Fibroblast of the aortic adventitia (primary cell): Measurements from ENCODE around the gene NFIA. TPM values are rescaled to one million over a fixed set of nuclear protein-coding genes. Genes with fewer than 3 reads are reported as not detected.
A peak's percentile ranks its signal among the peaks of the same experiment; 100 is the strongest.

Experiments used
- DNase-seq: peaks from one replicate; pipeline ENCODE4 v3.0.0-alpha.2; 2010; ENCODE audit warnings: low read depth
- H3K4me3 ChIP-seq: 2 replicates; pipeline ENCODE4 v1.5.1; 2011; ENCODE audit warnings: low read depth, mild to moderate bottlenecking, control low read depth, low read length, moderate library complexity
- total RNA-seq: library from RNA; depleted of rRNA; stranded (reverse); fragments of >200 nt; gene quantifications from 2 replicates; pipeline ENCODE4 v1.2.3, GENCODE V29; 2012; ENCODE audit warnings: low replicate concordance
- TF ChIP-seq, protein P1 (sequence below): IDR thresholded peaks from 2 replicates; pipeline ENCODE4 v1.5.1; 2011; ENCODE audit warnings: mild to moderate bottlenecking, low read length, control low read depth, inconsistent platforms; ENCODE audit not compliant: insufficient read depth

The NFIA gene
- total RNA-seq, 1 donor: 32.0 TPM

DNA sequence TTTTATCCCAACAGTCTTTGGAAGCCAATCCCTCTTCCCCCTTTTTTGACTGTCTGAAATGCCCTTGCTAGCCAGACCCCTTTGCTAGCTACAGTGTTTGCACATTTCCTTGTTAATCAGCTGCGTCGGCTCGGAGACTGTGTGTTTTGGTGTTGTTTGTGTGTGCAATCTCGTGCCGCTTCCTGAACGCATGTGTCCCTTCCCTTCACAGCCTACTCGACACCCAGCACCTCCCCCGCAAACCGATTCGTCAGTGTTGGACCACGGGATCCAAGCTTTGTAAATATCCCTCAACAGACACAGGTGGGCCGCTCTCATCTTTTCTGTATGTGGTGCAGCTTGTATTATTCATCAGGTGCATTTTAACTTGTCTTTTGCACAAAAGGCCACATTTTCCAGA, 343.9 kb downstream of the NFIA start:
- TF ChIP-seq, protein P1, sequence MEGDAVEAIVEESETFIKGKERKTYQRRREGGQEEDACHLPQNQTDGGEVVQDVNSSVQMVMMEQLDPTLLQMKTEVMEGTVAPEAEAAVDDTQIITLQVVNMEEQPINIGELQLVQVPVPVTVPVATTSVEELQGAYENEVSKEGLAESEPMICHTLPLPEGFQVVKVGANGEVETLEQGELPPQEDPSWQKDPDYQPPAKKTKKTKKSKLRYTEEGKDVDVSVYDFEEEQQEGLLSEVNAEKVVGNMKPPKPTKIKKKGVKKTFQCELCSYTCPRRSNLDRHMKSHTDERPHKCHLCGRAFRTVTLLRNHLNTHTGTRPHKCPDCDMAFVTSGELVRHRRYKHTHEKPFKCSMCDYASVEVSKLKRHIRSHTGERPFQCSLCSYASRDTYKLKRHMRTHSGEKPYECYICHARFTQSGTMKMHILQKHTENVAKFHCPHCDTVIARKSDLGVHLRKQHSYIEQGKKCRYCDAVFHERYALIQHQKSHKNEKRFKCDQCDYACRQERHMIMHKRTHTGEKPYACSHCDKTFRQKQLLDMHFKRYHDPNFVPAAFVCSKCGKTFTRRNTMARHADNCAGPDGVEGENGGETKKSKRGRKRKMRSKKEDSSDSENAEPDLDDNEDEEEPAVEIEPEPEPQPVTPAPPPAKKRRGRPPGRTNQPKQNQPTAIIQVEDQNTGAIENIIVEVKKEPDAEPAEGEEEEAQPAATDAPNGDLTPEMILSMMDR: no peak
- no peak overlapping the region for H3K4me3 ChIP-seq
- DNase-seq: no peak

DNA sequence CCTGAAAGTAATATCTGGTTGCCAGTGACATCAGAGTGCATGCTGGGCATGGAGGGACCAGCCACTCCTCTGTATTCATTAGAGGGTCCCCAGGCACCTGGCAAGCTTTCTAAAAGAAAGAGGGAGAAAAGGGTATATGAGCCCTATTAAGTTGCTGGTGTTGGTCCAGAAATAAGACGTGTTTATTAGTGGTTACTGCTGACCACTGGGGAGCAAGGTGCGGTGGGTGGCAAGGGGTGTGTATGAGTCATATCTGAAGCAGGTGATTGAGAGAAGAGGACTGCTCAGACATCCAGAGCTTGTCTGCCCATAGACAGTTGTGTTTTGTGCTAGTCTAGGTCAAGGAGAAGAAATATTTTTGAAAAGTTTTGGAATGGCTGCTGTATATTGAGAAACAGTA, 344.5 kb downstream of the NFIA start:
- TF ChIP-seq, protein P1: no peak
- DNase-seq: no peak
- H3K4me3 ChIP-seq: no peak overlapping the region

DNA sequence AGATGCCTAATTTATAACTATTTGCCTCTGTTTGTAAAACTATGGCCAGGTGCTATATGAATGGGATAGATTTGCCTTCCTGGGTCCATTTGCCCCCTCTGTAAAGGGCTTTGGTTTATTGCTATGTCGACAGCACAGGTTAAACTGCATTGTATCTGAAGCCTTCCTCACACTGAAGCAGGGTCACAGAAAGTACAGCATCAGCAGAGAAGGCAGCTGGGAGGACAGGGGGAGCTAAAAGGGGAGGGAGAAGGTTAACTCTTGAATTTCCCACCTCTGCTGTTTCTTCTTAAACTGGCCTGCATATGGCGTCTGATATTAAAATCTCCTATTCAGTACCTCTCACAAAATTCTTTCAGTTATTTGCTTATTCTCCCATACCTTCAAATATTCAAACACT, 345.1 kb downstream of the NFIA start:
- TF ChIP-seq, protein P1: no peak
- H3K4me3 ChIP-seq: no peak overlapping the region
- no peak for DNase-seq

DNA sequence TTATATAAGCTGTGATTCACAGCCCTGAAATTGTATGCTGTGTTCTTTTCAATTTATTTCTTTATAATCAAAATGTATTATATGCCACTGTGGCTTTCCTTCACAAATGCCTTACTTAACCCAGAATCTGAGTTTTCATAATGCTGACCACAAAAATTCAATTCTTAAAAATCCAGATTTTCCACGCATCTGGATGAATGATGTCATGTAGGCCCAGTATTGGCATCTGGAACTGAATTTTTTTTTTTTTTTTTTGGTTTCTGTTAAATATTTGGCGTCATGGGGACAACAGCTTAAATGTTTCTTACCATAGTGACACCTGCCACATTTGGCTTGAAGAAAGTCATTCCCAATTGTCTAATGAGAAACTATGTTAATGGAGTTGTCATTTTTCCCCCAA, 345.8 kb downstream of the NFIA start:
- TF ChIP-seq, protein P1: no peak
- no peak overlapping the region for H3K4me3 ChIP-seq
- no peak for DNase-seq

DNA sequence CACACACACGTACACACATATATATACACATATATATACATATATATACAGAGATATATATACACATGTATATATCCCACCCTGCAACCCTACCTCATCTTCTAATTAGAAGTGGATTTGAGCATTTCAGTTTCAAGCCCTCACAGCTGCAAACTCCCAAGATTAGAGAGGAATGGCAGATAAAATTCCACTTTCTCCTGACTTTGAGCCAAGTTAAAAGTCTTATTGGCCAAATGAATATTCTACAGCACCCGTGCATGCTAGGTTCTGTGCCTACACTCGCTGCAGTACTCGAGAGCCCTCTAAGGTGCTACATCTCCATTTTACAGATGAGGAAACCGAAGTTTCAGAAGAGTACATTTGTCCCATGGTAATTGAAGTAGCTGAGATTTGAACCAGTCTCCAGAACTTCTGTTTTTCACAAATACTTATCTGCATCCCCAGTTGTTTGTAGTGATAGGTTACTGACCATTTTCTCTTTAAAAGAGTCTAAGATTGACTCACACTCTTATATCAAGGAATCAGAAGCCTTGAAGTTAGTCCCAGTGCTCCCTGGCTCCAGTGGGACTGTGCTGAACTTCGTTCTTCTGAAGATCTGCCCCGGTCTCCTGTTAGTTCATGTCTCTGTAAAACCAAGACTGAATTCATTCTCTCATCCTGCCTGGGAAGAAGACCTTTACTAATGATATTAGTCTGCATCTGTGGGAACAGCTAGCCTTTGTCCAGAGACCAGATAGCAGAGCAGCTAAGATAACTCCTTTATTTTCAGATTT, 350.4 kb downstream of the NFIA start:
- TF ChIP-seq, protein P1: no peak
- peak; percentile 34 for DNase-seq
- no peak overlapping the region for H3K4me3 ChIP-seq

DNA sequence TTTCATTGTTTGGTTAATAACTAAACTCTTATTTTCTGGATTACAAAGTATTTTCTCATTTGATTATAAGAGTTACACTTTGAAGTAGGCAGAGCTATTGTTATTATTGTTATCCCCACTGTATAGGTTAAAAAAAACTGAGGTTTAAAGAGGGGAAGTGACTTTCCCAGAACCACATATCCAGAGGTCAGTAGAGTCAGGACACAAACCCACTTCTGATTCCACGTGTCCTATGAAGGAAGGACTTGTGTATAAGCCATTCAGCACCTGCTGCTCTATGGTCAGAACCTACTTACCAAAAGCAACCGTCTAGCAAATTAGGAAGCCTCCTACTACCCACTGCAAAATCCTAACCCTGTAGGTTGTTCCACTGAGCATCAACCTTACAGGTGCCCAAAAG, 351.3 kb downstream of the NFIA start:
- TF ChIP-seq, protein P1: no peak
- no peak overlapping the region for H3K4me3 ChIP-seq
- no peak for DNase-seq

DNA sequence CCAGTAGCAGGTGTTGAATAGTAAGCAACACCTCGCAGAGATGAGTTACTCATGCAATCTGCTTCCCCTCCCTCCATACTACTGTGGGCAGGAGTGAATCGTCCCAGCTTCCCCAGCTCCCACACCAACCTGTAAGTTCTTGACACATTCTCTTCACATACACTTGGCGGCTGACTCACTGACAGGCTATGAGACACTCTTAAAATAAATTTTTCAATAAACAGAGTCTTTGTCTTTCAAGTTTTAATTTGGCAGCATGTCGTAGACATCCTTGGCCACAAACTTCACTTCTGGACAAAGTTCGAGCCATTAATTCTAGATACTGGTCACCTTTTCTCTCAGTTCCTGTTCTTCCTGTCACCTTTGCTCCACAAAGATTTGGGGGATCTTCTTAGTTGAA, 351.9 kb downstream of the NFIA start:
- DNase-seq: no peak
- TF ChIP-seq, protein P1: no peak
- H3K4me3 ChIP-seq: no peak overlapping the region
